ENCODE data around the gene SLC6A9. TPM values are rescaled to one million over a fixed set of nuclear protein-coding genes. Genes with fewer than 3 reads are reported as not detected.

SLC6A9 gene
- total RNA-seq, 4 donors from 2014 or later: 59.2 to 95.4 (median 84.5) TPM

- no peak for DNase-seq (ENCODE audit: low spot score in 2 of 2)
- H3K9me3 ChIP-seq: no peaks in the 10 kb centered on the region
- WGBS: 57% methylated on average over 7 of the region's 8 CpGs
- H3K4me3 ChIP-seq: no peak overlapping the region
- H3K27ac ChIP-seq: no peak overlapping the region
- H3K36me3 ChIP-seq: peaks cover 29% of the 10 kb centered on the region
- peaks cover 6% of the 10 kb centered on the region for H3K4me1 ChIP-seq
- H3K27me3 ChIP-seq: no peaks in the 10 kb centered on the region
- TF ChIP-seq POLR2AphosphoS5 (IDR thresholded peaks at IDR 0.05) (no peak), POLR2A (IDR thresholded peaks at IDR 0.05) (no peak), EP300 (IDR thresholded peaks at IDR 0.05) (no peak)
- TF ChIP-seq, protein P1, sequence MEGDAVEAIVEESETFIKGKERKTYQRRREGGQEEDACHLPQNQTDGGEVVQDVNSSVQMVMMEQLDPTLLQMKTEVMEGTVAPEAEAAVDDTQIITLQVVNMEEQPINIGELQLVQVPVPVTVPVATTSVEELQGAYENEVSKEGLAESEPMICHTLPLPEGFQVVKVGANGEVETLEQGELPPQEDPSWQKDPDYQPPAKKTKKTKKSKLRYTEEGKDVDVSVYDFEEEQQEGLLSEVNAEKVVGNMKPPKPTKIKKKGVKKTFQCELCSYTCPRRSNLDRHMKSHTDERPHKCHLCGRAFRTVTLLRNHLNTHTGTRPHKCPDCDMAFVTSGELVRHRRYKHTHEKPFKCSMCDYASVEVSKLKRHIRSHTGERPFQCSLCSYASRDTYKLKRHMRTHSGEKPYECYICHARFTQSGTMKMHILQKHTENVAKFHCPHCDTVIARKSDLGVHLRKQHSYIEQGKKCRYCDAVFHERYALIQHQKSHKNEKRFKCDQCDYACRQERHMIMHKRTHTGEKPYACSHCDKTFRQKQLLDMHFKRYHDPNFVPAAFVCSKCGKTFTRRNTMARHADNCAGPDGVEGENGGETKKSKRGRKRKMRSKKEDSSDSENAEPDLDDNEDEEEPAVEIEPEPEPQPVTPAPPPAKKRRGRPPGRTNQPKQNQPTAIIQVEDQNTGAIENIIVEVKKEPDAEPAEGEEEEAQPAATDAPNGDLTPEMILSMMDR (IDR thresholded peaks at IDR 0.05): no peak
Measured at GRCh38 chr1:43999455-43999854, 31.8 kb downstream of the SLC6A9 start.

GRCh38 chr1:43998000-43998378 lies 33.3 kb downstream of the SLC6A9 start:
- WGBS: 93% methylated on average over 10 of the region's 11 CpGs
- Histone ChIP-seq H3K4me3 (no peak overlapping the region), H3K27ac (no peak overlapping the region), H3K36me3 (peaks cover 29% of the 10 kb centered on the region), H3K27me3 (no peaks in the 10 kb centered on the region), H3K4me1 (peaks cover 6% of the 10 kb centered on the region), H3K9me3 (no peaks in the 10 kb centered on the region)
- TF ChIP-seq, protein P1 (IDR thresholded peaks at IDR 0.05): no peak
- no peak for TF ChIP-seq EP300 (IDR thresholded peaks at IDR 0.05)
- no peak for TF ChIP-seq POLR2A (IDR thresholded peaks at IDR 0.05)
- TF ChIP-seq POLR2AphosphoS5 (IDR thresholded peaks at IDR 0.05): no peak
- DNase-seq (ENCODE audit: low spot score in 2 of 2): no peak

- Histone ChIP-seq H3K36me3 (peaks cover 28% of the 10 kb centered on the region), H3K4me3 (no peak overlapping the region), H3K27ac (no peak overlapping the region), H3K27me3 (no peaks in the 10 kb centered on the region), H3K4me1 (peaks cover 8% of the 10 kb centered on the region), H3K9me3 (no peaks in the 10 kb centered on the region)
- no peak for DNase-seq (ENCODE audit: low spot score in 2 of 2)
- TF ChIP-seq POLR2A (IDR thresholded peaks at IDR 0.05) (no peak), EP300 (IDR thresholded peaks at IDR 0.05) (no peak), POLR2AphosphoS5 (IDR thresholded peaks at IDR 0.05) (no peak)
- TF ChIP-seq, protein P1 (IDR thresholded peaks at IDR 0.05): no peak
- 92% methylated on average over 7 of the region's 22 CpGs for WGBS
Measured at GRCh38 chr1:43997295-43997999, 33.8 kb downstream of the SLC6A9 start.

GRCh38 chr1:43996733-43997115 lies 34.5 kb downstream of the SLC6A9 start:
- WGBS: 80% methylated on average over 1 of the region's 6 CpGs
- TF ChIP-seq POLR2AphosphoS5 (IDR thresholded peaks at IDR 0.05) (no peak), EP300 (IDR thresholded peaks at IDR 0.05) (no peak), POLR2A (IDR thresholded peaks at IDR 0.05) (no peak)
- TF ChIP-seq, protein P1 (IDR thresholded peaks at IDR 0.05): no peak
- H3K27ac ChIP-seq: no peak overlapping the region

DNA sequence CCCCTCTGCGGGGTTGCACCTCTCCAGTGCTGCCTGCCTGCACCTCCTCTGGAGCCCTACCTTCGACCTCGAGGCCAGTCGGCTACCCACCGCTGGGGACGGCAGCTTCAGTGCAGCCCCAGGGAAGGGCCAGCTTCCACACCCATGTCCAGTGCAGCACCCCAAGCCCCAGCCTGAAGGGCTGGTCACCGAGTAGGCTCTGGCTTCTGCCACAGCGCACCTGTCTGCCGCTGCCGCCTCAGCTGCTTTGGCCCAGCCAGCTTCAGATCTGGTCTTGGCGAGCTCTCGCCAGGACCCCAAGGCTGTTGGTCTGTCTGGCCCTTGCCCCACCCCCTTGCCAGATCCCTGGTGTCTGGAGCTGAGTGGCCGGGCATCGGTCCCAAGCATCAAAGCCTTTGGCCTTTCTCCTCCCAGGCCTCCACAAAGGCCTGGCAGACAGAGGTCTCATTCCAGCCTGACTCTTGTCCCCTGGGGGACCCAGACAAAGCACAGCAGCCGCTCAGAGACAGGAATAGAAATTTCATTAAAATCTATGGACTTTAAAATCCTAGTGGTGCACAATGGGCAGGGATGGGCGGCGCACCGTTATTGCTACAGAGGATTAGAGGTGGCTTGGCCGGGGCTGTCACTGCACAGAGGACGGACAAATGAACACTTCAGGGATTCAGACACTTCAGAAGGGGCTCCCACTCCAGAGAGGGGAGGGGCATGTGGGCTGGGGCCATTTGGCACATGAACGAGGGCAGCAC lies 35.1 kb downstream of the SLC6A9 start:
- TF ChIP-seq EP300 (IDR thresholded peaks at IDR 0.05): no peak
- TF ChIP-seq, protein P1 (IDR thresholded peaks at IDR 0.05): no peak
- no peak for TF ChIP-seq POLR2AphosphoS5 (IDR thresholded peaks at IDR 0.05)
- TF ChIP-seq POLR2A (IDR thresholded peaks at IDR 0.05): no peak
- Histone ChIP-seq H3K27ac (no peak overlapping the region), H3K36me3 (peaks cover 17% of the 10 kb centered on the region), H3K27me3 (no peaks in the 10 kb centered on the region), H3K9me3 (no peaks in the 10 kb centered on the region), H3K4me1 (peaks cover 18% of the 10 kb centered on the region), H3K4me3 (no peak overlapping the region)
- 87% methylated on average over 20 of the region's 21 CpGs for WGBS
- DNase-seq (ENCODE audit: low spot score in 2 of 2): no peak

More at GRCh38 chr1:43996733-43997115, 34.5 kb downstream of the SLC6A9 start:
- no peak for DNase-seq (ENCODE audit: low spot score in 2 of 2)
- Histone ChIP-seq H3K9me3 (no peaks in the 10 kb centered on the region), H3K4me3 (no peak overlapping the region), H3K27me3 (no peaks in the 10 kb centered on the region), H3K4me1 (peaks cover 15% of the 10 kb centered on the region), H3K36me3 (peaks cover 22% of the 10 kb centered on the region)

Measured in suprapubic skin (tissue), 4 donors.